Loucy (cell line): Measurements from ENCODE around the gene PPP1R12A.

Source experiments
- H2AFZ ChIP-seq: fragments of 200-600 bp; sonication (generic); 2 replicates; pipeline ENCODE4 v1.6.0; 2016; ENCODE audit warnings: antibody characterized with exemption, mild to moderate bottlenecking, low read length, moderate library complexity
- H3F3A ChIP-seq: fragments of 200-600 bp; 2 replicates; pipeline ENCODE4 v1.6.0; 2016; ENCODE audit warnings: antibody characterized with exemption, low read depth, mild to moderate bottlenecking
- H3K27me3 ChIP-seq: fragments of 200-600 bp; sonication (generic); 2 replicates; pipeline ENCODE4 v1.6.1; 2014; ENCODE audit warnings: low read length, mild to moderate bottlenecking; ENCODE audit not compliant: insufficient read depth, poor library complexity, severe bottlenecking
- H3K36me3 ChIP-seq: fragments of 200-600 bp; sonication (generic); 2 replicates; pipeline ENCODE4 v1.6.1; 2016; ENCODE audit warnings: low read length; ENCODE audit not compliant: insufficient read depth
- H3K4me1 ChIP-seq: fragments of 200-600 bp; sonication (generic); 2 replicates; pipeline ENCODE4 v1.5.1; 2014; ENCODE audit warnings: low read length, mild to moderate bottlenecking; ENCODE audit not compliant: insufficient read depth, poor library complexity, severe bottlenecking
- H3K4me2 ChIP-seq: fragments of 200-600 bp; sonication (generic); 2 replicates; pipeline ENCODE4 v1.6.0; 2014; ENCODE audit warnings: antibody characterized with exemption, low read length, low read depth, mild to moderate bottlenecking; ENCODE audit not compliant: poor library complexity, severe bottlenecking
- H3K4me3 ChIP-seq: fragments of 200-600 bp; sonication (generic); 2 replicates; pipeline ENCODE4 v1.5.1; 2014; ENCODE audit warnings: low read length, mild to moderate bottlenecking, mixed read lengths; ENCODE audit not compliant: poor library complexity, severe bottlenecking
- H3K79me2 ChIP-seq: fragments of 200-600 bp; sonication (generic); 2 replicates; pipeline ENCODE4 v1.6.1; 2014; ENCODE audit warnings: low read length; ENCODE audit not compliant: insufficient read depth
- H3K9ac ChIP-seq: fragments of 200-600 bp; sonication (generic); 2 replicates; pipeline ENCODE4 v1.6.0; 2014; ENCODE audit warnings: mild to moderate bottlenecking, low read depth, low read length, moderate library complexity; ENCODE audit not compliant: poor library complexity, severe bottlenecking
- H3K9me2 ChIP-seq: fragments of 200-600 bp; sonication (generic); replicated peaks from 2 replicates; pipeline ENCODE4 v1.6.1; 2016; ENCODE audit warnings: low read depth, low read length, mixed read lengths
- H3K9me3 ChIP-seq: fragments of 200-600 bp; sonication (generic); 2 replicates; pipeline ENCODE4 v1.6.1; 2014; ENCODE audit warnings: mild to moderate bottlenecking, antibody characterized with exemption, low read length, low read depth; ENCODE audit not compliant: insufficient read depth
- H4K20me1 ChIP-seq: fragments of 200-600 bp; sonication (generic); 2 replicates; pipeline ENCODE4 v1.6.0; 2014; ENCODE audit warnings: antibody characterized with exemption, low read length, mild to moderate bottlenecking; ENCODE audit not compliant: insufficient read depth, poor library complexity, severe bottlenecking
- CTCF ChIP-seq: fragments of 200-600 bp; sonication (generic); conservative IDR thresholded peaks from 2 replicates; pipeline ENCODE4 v1.5.1; 2014; ENCODE audit warnings: mild to moderate bottlenecking, antibody characterized with exemption, low read length
- EZH2phosphoT487 ChIP-seq: fragments of 200-600 bp; IDR thresholded peaks from 2 replicates; pipeline ENCODE4 v1.6.1; 2018; ENCODE audit warnings: antibody characterized with exemption, mild to moderate bottlenecking, moderate library complexity, borderline replicate concordance

PPP1R12A gene

GRCh38 chr12:79938843-79939242 lies 3.9 kb upstream of the PPP1R12A start:
- H3K36me3 ChIP-seq, result no peaks in the 10 kb centered on the region
- 0 out of 2 replicates have a peak, but pooled peaks cover 5% of the 10 kb centered on the region for H3F3A ChIP-seq
- no peak for TF ChIP-seq EZH2phosphoT487
- no peak for TF ChIP-seq CTCF
- no peaks in the 10 kb centered on the region for H3K9me2 ChIP-seq
- peaks cover 6% of the 10 kb centered on the region for H3K4me1 ChIP-seq
- peaks cover 9% of the 10 kb centered on the region for H3K79me2 ChIP-seq
- H3K9me3 ChIP-seq, result no peaks in the 10 kb centered on the region
- no peak overlapping the region for H3K9ac ChIP-seq
- H3K4me2 ChIP-seq, result no peak overlapping the region
- H3K27me3 ChIP-seq, result no peaks in the 10 kb centered on the region
- H2AFZ ChIP-seq, result no peak overlapping the region
- H4K20me1 ChIP-seq, result peaks cover 5% of the 10 kb centered on the region
- no peak overlapping the region for H3K4me3 ChIP-seq

GRCh38 chr12:79936670-79937069 lies 1.8 kb upstream of the PPP1R12A start:
- peak overlapping the region; percentile 63 for H3K4me2 ChIP-seq
- 0 out of 2 replicates have a peak, but pooled peaks cover 5% of the 10 kb centered on the region for H3F3A ChIP-seq
- H3K27me3 ChIP-seq, result no peaks in the 10 kb centered on the region
- H4K20me1 ChIP-seq, result peaks cover 25% of the 10 kb centered on the region
- no peak overlapping the region for H3K4me3 ChIP-seq
- peaks cover 20% of the 10 kb centered on the region for H3K4me1 ChIP-seq
- H3K79me2 ChIP-seq, result peaks cover 31% of the 10 kb centered on the region
- TF ChIP-seq CTCF (no peak), EZH2phosphoT487 (no peak)
- no peak overlapping the region for H3K9ac ChIP-seq
- H3K9me2 ChIP-seq, result no peaks in the 10 kb centered on the region
- no peaks in the 10 kb centered on the region for H3K36me3 ChIP-seq
- H2AFZ ChIP-seq, result no peak overlapping the region
- no peaks in the 10 kb centered on the region for H3K9me3 ChIP-seq

GRCh38 chr12:79935624-79936345 lies 888 bp upstream of the PPP1R12A start:
- Histone ChIP-seq H3K9ac (peak overlapping the region; percentile 87), H3K4me2 (peak overlapping the region; percentile 63), H3K9me2 (no peaks in the 10 kb centered on the region), H3K4me1 (peaks cover 20% of the 10 kb centered on the region), H3K27me3 (no peaks in the 10 kb centered on the region), H4K20me1 (peaks cover 34% of the 10 kb centered on the region), H2AFZ (peak overlapping the region; percentile 94), H3K36me3 (no peaks in the 10 kb centered on the region), H3K79me2 (peaks cover 40% of the 10 kb centered on the region), H3K4me3 (peak overlapping the region; percentile 84), H3K9me3 (no peaks in the 10 kb centered on the region), H3F3A (0 out of 2 replicates have a peak, but pooled peaks cover 5% of the 10 kb centered on the region)
- TF ChIP-seq EZH2phosphoT487, result no peak
- no peak for TF ChIP-seq CTCF
